ENCODE measurements around the gene RHOF. TPM values are rescaled to one million over a fixed set of nuclear protein-coding genes. Genes with fewer than 3 reads are reported as not detected.

Gene RHOF
- total and polyA plus RNA-seq, 2 donors (not counting 1 experiment from before 2014, with no cell fraction given), result 2.3 to 6.8 TPM

DNA sequence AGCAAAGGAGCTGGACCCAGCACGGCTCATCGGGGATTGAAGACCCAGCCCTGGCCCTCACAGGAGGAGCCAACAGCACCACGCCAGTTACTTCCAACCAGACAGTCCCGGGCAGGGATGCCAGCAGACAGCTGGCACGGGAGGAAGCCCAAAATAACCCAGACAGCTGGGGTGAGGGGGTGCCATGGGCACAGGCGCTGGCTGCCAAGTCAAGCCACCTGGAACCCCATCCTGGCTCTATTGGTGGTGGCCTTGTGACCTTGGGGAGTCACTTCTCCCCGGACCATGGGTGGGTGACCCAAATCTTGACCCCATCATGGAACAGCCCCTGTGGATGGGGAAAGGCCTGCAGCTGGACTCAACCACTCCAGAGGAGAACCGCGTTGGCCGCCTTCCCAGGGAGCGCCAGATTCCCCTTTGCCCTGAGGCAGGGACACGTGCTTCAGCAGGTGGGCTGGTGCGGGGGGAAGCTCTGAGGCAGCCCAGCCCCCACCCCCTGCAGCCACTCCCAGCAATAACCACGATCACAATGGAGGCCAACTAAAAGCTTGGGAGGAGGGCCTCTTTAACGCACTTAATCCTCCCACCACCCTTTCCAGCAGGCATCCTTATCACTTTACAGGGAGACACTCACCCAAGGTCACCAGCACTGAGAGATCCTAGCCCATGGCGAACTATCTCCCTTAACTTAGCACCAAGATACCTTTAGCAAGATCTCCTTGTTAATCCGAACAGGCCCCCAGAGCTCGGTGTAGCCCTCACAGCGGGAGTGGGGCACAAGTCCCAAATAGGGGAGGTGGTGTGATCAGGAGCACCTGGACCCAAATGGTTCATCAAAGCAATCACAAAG lies 4.7 kb upstream of the RHOF start:
- peaks cover 42% of the 10 kb centered on the region for H3K79me2 ChIP-seq (ENCODE audit: control insufficient read depth, insufficient read depth, low read length)
- TF ChIP-seq EZH2 (IDR thresholded peaks at IDR 0.05; ENCODE audit: low read length, missing control alignments), result no peak
- TF ChIP-seq, protein P1, sequence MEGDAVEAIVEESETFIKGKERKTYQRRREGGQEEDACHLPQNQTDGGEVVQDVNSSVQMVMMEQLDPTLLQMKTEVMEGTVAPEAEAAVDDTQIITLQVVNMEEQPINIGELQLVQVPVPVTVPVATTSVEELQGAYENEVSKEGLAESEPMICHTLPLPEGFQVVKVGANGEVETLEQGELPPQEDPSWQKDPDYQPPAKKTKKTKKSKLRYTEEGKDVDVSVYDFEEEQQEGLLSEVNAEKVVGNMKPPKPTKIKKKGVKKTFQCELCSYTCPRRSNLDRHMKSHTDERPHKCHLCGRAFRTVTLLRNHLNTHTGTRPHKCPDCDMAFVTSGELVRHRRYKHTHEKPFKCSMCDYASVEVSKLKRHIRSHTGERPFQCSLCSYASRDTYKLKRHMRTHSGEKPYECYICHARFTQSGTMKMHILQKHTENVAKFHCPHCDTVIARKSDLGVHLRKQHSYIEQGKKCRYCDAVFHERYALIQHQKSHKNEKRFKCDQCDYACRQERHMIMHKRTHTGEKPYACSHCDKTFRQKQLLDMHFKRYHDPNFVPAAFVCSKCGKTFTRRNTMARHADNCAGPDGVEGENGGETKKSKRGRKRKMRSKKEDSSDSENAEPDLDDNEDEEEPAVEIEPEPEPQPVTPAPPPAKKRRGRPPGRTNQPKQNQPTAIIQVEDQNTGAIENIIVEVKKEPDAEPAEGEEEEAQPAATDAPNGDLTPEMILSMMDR (conservative IDR thresholded peaks at IDR 0.05 in 1 of 2, IDR thresholded peaks at IDR 0.05 in 1 of 2; ENCODE audit: low read depth in 1 of 2, low read length in 2 of 2), result no peak

DNA sequence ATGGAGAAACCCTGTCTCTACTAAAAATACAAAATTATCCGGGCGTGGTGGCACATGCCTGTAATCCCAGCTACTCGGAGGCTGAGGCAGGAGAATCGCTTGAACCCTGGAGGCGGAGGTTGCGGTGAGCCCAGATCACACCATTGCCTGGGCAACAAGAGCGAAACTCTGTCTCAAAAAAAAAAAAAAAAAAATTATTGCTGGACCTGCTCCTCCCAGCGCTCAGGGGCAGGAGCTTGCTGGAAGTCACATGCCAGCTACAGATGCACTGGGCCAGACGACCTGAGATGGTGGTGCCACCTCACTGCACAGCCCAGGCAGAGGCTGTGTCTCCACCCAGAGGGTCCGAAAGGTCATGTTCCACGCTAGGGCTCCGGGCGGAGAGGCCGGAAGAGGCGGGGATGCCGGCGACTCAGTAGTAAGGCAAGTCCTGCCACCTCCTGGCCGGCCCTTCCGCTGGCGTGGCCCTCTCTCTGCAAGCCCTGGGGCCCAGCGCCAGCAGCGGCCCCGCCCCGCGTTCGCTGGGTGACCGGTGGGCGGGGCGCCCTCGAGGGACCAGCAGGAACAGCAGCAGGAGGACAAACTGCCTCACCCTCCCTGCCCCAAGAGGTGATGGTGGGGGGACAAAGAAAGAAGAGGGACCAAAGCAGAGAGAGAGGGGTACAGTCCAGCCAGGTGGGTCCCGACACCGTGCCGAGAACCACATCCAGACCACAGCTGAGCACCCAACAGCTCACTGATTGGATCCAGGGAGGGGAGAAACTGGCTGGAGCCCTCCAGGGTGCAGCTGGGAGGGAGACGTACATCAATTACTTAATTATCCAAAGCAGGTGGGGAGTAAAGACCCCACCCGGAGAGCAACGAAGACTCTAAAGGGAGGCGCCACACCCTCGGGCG lies 3.6 kb upstream of the RHOF start:
- Histone ChIP-seq H3K9ac (ENCODE audit: insufficient read depth, low read length) (peak overlapping the region; percentile 36), H3K36me3 (ENCODE audit: control insufficient read depth, insufficient read depth, low read length) (peaks cover 10% of the 10 kb centered on the region), H3K27ac (ENCODE audit: insufficient read depth, low read length) (peak overlapping the region; percentile 87), H3K79me2 (ENCODE audit: control insufficient read depth, insufficient read depth, low read length) (peaks cover 38% of the 10 kb centered on the region), H4K20me1 (ENCODE audit: control insufficient read depth, extremely low read depth, insufficient read depth, low read length) (no peaks in the 10 kb centered on the region), H3K9me3 (ENCODE audit: control insufficient read depth, insufficient read depth, low read depth, low read length) (no peaks in the 10 kb centered on the region), H3K4me3 (replicated peaks in 1 of 4; ENCODE audit: control extremely low read depth in 1 of 4, insufficient read depth in 1 of 4, low read depth in 3 of 4, low read length in 4 of 4) (peak overlapping the region; percentile 23 to 67 (median 36)), H2AFZ (ENCODE audit: low read length) (no peak overlapping the region), H3K27me3 (ENCODE audit: control insufficient read depth, insufficient read depth, low read length) (no peaks in the 10 kb centered on the region), H3K4me1 (ENCODE audit: control insufficient read depth, extremely low read depth, insufficient read depth, low read length) (peaks cover 43% of the 10 kb centered on the region), H3K4me2 (ENCODE audit: extremely low read depth, insufficient read depth, low read length) (peak overlapping the region; percentile 99)
- peak; percentile 89 to 90 for DNase-seq (ENCODE audit: low read depth in 2 of 2)
- TF ChIP-seq, protein P1 (conservative IDR thresholded peaks at IDR 0.05 in 1 of 2, IDR thresholded peaks at IDR 0.05 in 1 of 2; ENCODE audit: low read depth in 1 of 2, low read length in 2 of 2), result peak; percentile 19 to 36
- TF ChIP-seq EZH2 (IDR thresholded peaks at IDR 0.05; ENCODE audit: low read length, missing control alignments), result no peak

More for the DNA sequence above, 4.7 kb upstream of the RHOF start:
- H3K9me3 ChIP-seq (ENCODE audit: control insufficient read depth, insufficient read depth, low read depth, low read length), result no peaks in the 10 kb centered on the region
- no peak overlapping the region for H2AFZ ChIP-seq (ENCODE audit: low read length)
- peaks cover 43% of the 10 kb centered on the region for H3K4me1 ChIP-seq (ENCODE audit: control insufficient read depth, extremely low read depth, insufficient read depth, low read length)
- H3K9ac ChIP-seq (ENCODE audit: insufficient read depth, low read length), result peak overlapping the region; percentile 32
- H3K27ac ChIP-seq (ENCODE audit: insufficient read depth, low read length), result peak overlapping the region; percentile 87
- no peaks in the 10 kb centered on the region for H3K27me3 ChIP-seq (ENCODE audit: control insufficient read depth, insufficient read depth, low read length)
- peak overlapping the region; percentile 31 to 67 (median 44) for H3K4me3 ChIP-seq (replicated peaks in 1 of 4; ENCODE audit: control extremely low read depth in 1 of 4, insufficient read depth in 1 of 4, low read depth in 3 of 4, low read length in 4 of 4)
- peak overlapping the region; percentile 99 for H3K4me2 ChIP-seq (ENCODE audit: extremely low read depth, insufficient read depth, low read length)
- DNase-seq (ENCODE audit: low read depth in 2 of 2), result peak; percentile 59 to 74
- H3K36me3 ChIP-seq (ENCODE audit: control insufficient read depth, insufficient read depth, low read length), result peaks cover 10% of the 10 kb centered on the region
- H4K20me1 ChIP-seq (ENCODE audit: control insufficient read depth, extremely low read depth, insufficient read depth, low read length), result no peaks in the 10 kb centered on the region

Data from fibroblast of lung (primary cell).